A172 (cell line): ENCODE data around the gene OR51L1. TPM values are rescaled to one million over a fixed set of nuclear protein-coding genes. Genes with fewer than 3 reads are reported as not detected.
"Not testable (repeated sequence)": the region's sequence is repeated elsewhere in the genome, so short reads cannot be mapped to it uniquely, and the experiment has no call there.

ENCODE experiments used
- DNase-seq: peaks from one replicate; pipeline ENCODE4 v3.0.0-alpha.2; 2015; ENCODE audit warnings: low spot score
- total RNA-seq: library from RNA; depleted of rRNA; stranded (reverse); fragments of >200 nt; shearing (Covaris generic); gene quantifications from 2 replicates; pipeline ENCODE4 v1.2.3, GENCODE V29; 2014; rRNA removed

The OR51L1 gene, protein sequence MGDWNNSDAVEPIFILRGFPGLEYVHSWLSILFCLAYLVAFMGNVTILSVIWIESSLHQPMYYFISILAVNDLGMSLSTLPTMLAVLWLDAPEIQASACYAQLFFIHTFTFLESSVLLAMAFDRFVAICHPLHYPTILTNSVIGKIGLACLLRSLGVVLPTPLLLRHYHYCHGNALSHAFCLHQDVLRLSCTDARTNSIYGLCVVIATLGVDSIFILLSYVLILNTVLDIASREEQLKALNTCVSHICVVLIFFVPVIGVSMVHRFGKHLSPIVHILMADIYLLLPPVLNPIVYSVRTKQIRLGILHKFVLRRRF
- total RNA-seq, result not detected in 2 replicates

DNA sequence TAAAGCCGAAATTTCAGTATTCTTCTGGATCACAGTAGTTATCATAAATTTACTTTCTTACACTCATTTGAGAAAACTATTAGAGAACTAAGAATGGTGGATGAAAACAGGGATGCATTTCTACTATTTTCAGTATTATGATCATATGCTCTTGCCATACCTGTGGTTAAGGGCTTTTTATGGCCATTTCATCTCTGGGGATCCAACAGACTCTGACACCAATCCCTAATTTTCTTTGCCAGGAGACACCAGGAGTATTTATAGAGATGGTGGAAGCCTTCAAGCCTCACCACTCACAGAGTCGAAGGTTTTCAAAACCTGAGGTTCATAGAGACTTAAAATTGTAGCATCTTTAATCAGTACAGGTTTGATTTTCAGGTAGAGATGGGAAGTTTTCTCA is at the start of gene OR51L1:
Gene OR51L1, plus strand, starts transcription at position 301 of the 400 bp plus-strand sequence. CDS start 4,132 bp downstream, outside the sequence.
- DNase-seq, result no peak

DNA sequence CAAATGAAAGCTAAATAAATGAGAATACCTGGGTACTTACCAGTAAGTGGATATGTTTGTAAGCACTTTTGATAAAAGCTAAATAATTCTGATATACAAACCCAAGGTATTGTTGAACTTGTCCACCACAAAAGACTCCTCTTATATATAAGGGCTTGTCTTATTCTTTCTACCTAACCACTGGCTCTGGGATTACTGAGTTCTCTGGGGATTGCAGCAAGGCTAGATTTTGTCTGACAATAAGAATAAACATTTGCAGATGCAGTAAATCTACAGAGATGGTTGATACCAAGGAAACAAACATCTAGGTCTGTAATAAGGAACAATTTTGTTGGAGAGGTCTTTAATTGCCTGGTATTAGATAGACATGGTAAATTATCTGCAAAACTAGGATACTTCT is 47.1 kb upstream of the OR51L1 start, which contains the start of gene OR51A4:
Gene OR51A4, minus strand, starts transcription at position 101 of the 400 bp plus-strand sequence. CDS start 505 bp downstream, outside the sequence.
- DNase-seq, result no peak

DNA sequence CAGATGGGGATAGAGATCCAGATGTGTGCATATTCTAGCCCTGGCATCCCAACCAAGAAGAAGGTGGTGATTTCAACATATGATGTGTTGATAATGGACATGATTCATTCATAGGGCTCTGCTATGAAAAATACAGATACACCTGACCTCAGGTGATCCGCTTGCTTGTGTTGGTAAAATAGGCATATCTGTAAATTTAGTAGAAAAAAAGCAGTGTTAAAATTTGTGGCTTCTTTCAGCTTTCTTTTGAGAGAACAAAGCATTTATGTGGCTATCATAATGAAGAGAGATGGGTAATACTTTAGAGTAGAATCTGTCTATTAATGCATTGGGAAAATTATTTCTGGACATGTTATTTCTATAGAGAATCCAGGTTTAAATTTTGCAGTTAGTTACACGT is 39.0 kb upstream of the OR51L1 start, which contains the start of gene OR51A2:
Gene OR51A2, minus strand, starts transcription at position 101 of the 400 bp plus-strand sequence. Its CDS starts 0 bp downstream, at position 101.
- not testable (repeated sequence) for DNase-seq

DNA sequence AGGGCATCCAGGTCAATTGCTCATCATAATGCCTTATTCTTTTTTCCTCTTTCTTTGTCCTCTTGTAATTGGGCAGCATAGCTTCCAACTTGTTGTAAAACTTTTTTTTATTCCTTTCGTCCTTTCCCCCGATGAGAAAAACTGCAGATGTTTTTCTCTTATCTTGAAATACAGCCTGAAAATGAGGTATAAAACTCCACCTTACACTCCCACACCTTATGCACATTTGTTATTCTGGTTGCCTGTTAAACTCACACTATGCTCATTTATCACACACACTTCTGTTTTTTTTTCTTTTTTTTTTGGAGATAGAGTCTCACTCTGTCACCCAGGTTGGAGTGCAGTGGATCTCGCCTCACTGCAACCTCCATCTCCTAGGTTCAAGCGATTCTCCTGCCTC is 37.3 kb upstream of the OR51L1 start:
- no peak for DNase-seq

DNA sequence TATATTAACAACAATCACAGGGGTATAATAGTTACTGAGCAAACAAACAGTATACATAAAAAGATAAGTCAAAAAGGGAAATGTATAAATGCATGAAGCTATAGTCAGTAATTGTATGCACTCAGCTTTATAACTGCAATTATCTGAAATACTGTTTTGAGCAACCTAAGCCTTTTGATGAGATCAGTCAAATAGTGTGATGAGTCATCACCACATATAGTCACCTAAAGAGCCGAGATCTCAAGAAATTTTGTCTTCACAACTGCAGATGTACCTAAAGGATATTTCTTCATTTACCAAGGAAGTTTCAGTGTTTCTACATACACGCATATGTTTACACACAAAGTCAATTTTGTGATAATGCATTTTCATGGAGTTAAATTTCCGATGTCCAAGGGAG is 33.8 kb upstream of the OR51L1 start:
- DNase-seq, result no peak

DNA sequence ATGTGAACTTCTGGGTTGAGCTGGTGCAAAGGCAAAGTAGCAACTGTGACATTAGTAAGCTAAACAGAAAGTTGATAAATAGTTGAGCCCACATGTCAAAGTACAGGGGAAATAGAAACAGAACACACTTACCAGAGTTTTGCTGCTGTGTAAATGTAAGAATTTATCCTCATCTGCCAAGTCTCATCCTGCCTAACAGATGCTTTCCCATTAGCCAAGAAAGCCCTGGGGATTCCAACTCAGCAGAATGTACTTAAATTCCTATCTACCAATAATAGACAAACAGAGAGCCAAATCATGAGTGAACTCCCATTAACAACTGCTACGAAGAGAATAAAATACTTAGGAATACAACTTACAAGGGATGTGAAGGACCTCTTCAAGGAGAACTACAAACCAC is 31.8 kb upstream of the OR51L1 start:
- no peak for DNase-seq

DNA sequence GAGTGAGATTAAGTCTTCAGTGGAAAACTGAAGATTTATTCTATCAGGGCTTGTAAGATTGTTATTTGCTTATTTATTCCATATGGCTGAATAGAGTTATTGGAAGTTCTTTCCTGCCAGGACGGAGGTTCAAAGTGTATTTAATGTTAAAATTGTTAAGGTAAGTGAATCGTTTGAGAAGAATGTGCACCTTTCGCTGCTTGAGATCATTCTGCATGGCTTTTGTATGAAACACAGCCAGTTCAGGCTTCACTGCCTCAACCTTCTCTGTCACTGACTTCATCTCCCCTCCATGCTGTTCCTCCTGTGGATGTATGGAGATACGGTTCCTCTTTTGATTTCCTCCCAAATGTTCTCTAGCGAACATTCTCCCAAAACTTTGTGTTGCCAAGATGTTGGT is 19.2 kb upstream of the OR51L1 start:
- no peak for DNase-seq

DNA sequence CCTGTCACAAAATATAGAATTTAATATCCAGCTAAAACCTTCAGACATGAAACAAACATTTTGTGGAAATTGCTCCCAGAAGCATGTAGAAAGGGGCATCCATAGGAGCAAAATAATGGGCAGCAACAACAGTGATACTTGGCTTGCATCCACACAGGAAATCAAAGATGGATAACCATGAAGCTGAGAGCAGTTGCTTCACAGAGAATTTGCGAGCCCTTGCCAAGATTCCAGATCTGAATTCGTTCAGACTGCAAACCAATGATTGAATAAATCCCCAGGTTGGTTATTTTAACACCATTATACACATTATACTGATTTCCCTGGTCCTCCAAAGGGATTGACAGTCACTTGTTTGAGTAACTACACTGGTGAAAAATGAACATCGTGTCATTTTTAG is 15.6 kb upstream of the OR51L1 start:
- DNase-seq, result no peak

DNA sequence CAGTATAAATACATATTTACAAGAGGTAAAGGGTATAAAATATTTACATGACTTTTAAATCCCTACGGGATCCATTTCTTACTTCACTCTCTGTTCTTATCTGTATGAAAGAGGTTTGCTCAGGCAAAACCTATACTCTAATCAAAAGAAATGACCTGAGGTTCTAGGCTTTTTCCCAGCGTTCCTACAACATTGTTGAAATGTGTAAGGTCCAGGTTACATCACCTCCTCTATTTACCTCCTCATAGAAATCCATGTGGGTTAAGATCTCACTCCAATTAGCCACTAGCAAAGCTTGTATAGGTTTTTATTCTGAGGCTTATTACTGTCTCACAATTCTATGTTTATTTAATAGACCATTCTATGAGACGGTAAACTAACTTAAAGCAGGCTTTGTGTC is 12.0 kb upstream of the OR51L1 start:
- DNase-seq, result no peak

DNA sequence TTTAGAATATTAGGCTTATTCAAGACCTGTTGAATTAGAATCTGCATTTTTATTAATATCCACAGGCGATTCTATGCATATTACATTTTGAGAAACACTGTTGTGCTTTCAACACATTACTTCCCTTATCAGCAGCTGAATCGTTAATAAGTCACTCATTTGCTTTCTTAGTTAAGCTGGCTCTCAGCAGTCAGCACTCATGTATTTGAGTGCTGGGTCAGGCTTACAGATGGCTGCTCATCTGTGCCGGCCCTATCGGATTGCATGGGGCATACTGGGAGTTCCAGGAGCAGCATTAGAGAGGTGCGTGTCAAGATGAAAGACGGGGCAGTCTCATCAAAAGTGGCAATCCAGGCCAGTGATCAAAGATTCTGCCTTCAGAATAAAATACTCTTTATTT is 10.8 kb upstream of the OR51L1 start:
- DNase-seq, result no peak

DNA sequence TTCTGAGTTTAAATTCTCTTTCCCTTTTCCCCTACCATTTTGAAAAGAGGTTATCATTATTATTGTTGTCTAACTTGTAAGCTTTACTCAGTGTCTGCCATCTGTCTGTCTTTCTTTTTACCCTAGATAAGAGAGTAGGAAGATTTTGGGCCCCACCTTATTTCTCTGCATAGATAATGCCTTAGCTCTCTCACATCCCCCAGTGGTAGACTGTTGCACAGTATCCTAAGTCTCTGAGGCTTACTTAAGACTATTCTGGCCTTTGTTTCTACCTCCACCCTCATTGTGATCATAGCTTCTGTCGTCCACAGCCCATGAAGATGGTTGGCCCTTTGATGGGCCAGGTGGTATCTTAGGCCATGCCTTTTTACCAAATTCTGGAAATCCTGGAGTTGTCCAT is 3.6 kb upstream of the OR51L1 start:
- no peak for DNase-seq

DNA sequence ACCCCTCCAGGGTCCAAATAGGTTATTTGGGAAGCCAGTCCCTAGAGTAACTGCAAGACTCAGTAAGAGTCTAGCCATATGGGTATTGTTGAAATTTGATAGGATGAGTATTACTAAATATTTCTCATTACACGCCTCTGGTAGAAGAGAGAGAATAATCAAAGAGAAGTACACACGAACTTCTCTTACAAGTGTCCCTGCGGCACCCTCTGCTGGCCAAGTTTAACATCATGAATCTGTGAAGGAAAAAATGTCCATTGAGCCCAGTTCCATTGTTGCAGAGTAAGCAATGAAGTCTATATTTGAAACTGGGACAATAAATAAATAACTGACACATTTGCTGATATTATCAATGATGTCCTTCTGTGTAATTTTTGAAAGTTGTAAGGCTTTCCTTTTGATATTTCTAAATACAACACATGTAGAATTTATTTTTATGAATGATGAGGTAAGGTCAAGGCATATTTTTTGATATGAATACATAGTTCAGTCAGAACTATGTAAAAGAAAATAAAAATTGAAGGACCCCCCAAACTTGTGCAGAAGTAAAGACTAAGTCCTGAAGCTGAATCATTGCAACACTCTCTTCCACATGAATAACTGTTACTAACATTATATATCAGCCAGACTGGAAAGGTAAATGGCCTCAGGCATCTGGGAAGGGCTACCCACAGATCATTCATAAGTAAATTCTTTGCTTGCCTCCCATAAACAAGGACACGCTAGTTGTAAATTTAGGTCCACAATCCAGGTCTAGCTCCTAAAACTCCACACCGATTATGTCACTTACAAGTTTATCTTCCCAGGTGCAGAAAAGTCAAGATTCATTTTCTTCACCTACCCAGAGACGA is 10.0 kb downstream of the OR51L1 start:
- DNase-seq, result peak; percentile 36

DNA sequence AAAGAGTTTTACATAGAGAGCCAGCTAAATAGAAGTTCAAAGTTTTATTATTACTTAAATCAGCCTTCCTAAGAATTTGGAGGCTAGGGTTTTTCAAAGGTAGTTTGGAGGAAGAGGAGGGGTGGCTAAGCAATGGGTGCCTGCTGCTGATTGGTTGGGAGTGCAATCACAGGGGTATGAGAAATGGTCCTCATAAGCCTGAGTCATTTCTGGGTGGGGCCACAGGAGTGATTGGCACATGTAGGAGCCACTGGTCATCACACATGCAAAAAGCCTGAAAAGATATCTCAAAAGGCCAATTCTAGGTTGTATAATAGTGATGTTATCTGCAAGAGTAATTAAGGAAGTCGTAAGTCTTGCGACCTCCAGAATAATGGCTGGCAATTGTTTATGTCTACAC is 12.9 kb downstream of the OR51L1 start:
- no peak for DNase-seq

DNA sequence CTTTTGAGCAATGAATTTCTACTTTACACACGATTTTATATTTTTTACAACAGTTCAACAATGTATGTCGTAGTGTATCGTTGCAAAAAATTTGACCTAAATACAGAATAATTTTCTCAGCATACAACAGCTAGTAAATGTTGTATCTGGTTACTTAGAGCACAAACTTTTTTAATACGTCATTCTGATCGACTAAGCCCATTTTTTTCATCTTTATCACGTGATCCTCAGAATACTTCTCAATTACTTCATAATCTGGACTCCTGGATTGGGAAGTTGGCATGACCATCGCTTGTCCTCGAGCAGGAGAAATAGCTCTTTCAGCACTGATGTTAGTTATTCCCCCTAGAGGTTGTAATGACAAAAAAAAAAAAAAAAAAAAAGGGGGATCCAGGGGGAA is 16.6 kb downstream of the OR51L1 start:
- DNase-seq, result no peak

DNA sequence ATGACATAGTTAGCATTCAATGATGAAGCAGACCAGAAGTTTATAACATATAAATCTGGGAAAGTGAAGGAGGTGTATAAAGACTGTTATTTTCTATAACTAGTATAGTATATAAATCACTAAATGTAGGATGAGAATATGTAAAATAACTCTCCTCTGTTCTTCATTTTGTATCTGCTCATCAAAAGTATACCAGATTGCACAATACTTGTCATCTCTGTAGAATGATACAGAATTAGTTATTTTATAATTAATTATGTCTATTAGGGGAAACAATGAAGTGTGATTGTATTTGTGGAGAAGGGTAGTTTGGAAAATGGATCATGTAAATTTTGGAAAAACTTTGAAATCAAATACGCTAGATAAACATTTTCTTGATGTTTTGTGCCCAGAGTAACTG is 18.4 kb downstream of the OR51L1 start:
- no peak for DNase-seq

DNA sequence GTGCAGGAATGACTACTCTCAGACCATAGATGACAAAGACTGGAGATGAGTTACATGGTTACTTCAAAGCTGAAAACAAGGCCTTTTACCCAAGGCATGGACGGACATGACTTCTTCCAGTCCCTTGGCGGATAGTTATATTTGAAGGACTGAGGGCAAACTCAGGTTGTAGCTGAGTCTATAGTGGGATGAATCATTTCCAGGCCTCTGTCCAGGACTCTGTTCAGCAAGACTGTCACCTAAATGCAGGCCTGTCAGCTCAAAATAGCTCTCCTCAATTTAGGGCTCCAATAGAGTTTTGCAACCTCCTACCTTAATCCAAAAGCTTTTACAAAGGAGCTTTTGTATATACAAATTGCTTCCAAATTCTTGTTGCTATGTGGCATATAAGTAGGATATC is 27.3 kb downstream of the OR51L1 start:
- DNase-seq, result no peak

DNA sequence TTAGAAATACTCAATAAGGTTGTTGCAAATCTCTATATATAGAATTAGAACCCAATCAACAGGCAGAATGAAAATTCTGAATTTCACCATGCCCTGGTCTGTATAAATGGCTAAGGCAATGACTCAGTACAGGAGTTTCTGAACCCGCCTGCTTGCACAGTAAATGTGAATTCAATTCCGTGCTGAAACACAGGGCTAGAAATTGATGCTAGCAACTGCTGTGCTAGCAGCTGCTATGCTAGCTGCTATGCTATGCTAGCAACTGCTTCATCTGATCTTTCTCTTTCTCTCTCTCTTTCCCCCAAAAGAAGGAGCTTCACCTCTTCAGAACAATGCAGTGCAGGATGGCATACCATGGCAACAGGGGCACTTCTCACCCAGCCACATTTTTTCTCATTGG is 42.0 kb downstream of the OR51L1 start:
- no peak for DNase-seq

DNA sequence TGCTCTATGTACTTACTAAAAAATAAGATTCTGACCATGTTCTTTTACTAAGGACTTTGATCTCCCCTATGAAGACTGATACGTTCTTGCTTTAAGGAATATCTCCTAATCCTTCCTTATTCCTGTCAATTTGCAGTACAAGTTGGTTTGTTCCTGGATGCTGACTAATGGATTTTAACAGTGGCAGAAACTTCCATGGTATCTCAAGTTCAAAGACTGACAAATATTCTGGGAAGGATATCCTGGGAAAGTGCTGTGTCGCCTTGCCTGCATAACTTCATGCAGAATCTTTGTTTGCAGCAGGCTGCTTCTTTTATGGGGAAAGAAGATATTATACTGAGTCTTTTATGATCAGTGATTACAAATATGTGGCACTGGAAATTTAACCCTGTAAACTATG is 43.3 kb downstream of the OR51L1 start:
- no peak for DNase-seq

DNA sequence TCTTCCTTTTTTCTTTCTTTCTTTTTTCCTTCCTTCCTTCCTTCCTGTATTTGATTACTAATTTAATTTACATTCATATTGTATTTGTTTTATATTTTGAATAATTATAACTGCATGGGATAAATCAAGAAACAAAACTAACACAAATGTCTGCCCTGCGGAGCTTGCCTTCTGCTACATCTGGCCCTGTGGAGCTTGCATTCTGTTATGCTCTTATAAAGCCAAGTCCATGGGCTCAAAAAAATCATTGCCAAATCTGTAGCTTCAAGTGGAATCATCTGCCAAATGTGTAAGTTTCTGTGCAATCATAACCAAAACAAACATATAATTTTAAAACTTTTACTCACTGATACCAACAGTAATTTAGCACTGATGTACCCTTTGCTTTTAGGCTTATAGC is 43.7 kb downstream of the OR51L1 start:
- DNase-seq, result no peak

DNA sequence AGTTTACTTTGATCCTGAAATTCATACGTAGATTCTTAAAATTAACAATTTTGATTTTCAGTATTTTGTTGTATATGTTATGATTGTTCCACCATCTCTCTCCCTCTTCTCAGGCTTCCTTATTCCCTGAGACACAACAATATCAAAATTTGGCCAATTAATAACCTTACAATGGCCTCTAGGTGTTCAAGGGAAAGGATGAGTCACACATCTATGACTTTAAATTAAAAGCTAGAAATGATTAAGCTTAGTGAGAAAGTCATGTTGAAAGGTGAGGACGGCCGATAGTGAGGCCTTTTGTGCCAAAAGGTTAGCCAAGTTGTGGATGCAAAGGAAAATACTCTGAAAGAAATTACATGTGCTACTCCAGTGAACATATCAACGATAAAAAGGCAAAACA is 46.2 kb downstream of the OR51L1 start:
- no peak for DNase-seq

DNA sequence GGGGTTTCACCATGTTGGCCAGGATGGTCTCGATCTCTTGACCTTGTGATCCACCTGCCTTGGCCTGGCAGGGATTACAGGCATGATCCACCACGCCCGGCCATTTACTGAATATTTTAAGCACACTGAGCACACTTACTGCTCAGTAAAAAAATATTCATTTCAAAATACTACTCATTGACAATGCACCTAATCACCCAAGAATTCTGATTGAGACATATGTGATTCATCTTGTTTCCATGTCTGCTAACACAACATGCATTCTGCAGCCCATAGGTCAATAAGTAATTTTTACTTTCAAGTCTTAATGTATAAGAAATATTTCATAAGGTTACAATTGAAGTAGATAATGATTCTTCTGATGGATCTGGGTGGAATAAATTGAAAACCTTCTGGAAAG is 47.4 kb downstream of the OR51L1 start:
- no peak for DNase-seq

DNA sequence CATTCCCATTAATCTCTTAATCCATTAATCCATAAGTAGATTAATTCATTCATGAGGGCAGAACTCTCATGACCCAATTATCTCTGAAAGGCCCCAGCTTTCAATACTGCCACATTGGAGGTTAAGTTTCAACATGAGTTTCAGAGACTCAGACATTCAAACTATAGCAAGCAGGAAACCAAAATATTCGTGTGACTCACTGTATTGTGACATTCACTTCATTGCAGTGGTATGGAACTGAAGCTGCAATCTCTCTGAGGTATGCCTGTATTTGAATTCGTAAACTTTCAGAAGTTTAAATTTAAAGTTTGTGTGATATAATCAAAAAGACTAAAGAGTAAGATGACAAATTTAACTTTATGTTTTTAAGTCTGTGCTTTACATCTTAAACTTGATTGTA is 48.7 kb downstream of the OR51L1 start:
- no peak for DNase-seq

DNA sequence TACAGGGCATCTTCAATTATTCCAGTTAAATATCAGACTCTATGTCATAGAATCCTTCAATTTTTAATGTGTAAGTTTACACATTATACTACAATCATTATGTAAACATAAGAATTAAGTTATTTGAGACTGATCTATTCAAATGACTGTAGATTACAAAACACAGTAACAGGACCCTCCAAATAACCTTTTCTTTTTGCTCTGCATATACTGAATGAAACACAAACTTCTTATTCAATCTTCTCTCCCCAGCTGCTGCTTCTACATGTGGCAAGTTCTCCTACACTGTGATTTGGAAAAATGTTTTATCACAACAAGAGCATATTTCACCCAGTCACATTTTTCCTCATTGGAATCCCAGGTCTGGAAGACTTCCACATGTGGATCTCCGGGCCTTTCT is 51.6 kb downstream of the OR51L1 start, which contains the start of gene OR52J3:
Gene OR52J3, plus strand, starts transcription at position 301 of the 400 bp plus-strand sequence. Its CDS starts 0 bp downstream, at position 301.
- no peak for DNase-seq
